HG03175 (cell line): Measurements from ENCODE around the gene ZFP30.
"Not testable (repeated sequence)": the region's sequence is repeated elsewhere in the genome, so short reads cannot be mapped to it uniquely, and the experiment has no call there.

Experiments
- ATAC-seq: cut with Tn5 transposase; IDR thresholded peaks from one replicate; pipeline ENCODE4 v1.9.1; 2021; ENCODE audit warnings: mild to moderate bottlenecking, moderate library complexity; ENCODE audit not compliant: unreplicated experiment

Gene ZFP30

GRCh38 chr19:37655301-37655688 is at the start of gene ZFP30:
ZFP30 (minus strand) TSS chr19:37655465; CDS start chr19:37647822, 7,643 bp downstream.
- ATAC-seq = peak; percentile 67

GRCh38 chr19:37699057-37699456 is 43.8 kb upstream of the ZFP30 start:
- ATAC-seq = no peak

- ATAC-seq = no peak
Observed at GRCh38 chr19:37698216-37698615, 43.0 kb upstream of the ZFP30 start.

- ATAC-seq = no peak
Observed at GRCh38 chr19:37695144-37695899, 40.1 kb upstream of the ZFP30 start.

GRCh38 chr19:37692956-37693620 is 37.8 kb upstream of the ZFP30 start:
- no peak for ATAC-seq

GRCh38 chr19:37691881-37692504 is 36.7 kb upstream of the ZFP30 start:
- no peak for ATAC-seq

- no peak for ATAC-seq
Observed at GRCh38 chr19:37683520-37683919, 28.3 kb upstream of the ZFP30 start.

- no peak for ATAC-seq
Observed at GRCh38 chr19:37669450-37669914, 14.2 kb upstream of the ZFP30 start.

GRCh38 chr19:37657157-37657556 is 1.9 kb upstream of the ZFP30 start:
- ATAC-seq = not testable (repeated sequence)

- ATAC-seq = peak; percentile 63
Observed at GRCh38 chr19:37655689-37656371, 565 bp upstream of the ZFP30 start.

- ATAC-seq = peak; percentile 44
Observed at GRCh38 chr19:37654629-37655300, 500 bp downstream of the ZFP30 start.

GRCh38 chr19:37654118-37654517 is 1.1 kb downstream of the ZFP30 start:
- no peak for ATAC-seq

GRCh38 chr19:37635076-37636056 is 19.9 kb downstream of the ZFP30 start:
- no peak for ATAC-seq

GRCh38 chr19:37594982-37595382 is 60.3 kb downstream of the ZFP30 start:
- peak; percentile 25 for ATAC-seq

GRCh38 chr19:37594304-37594981 is 60.8 kb downstream of the ZFP30 start, which contains the start of the genes ZNF540 and ZNF571:
ZNF540 (plus strand) TSS chr19:37594876; CDS start chr19:37598448, 3,572 bp downstream.
ZNF571 (minus strand) TSS chr19:37594792; CDS start chr19:37586676, 8,116 bp downstream.
- ATAC-seq = peak; percentile 98

GRCh38 chr19:37593996-37594303 is 61.3 kb downstream of the ZFP30 start:
- ATAC-seq = no peak

- no peak for ATAC-seq
Observed at GRCh38 chr19:37583340-37583739, 71.9 kb downstream of the ZFP30 start.

GRCh38 chr19:37572203-37572602 is 83.1 kb downstream of the ZFP30 start:
- ATAC-seq = no peak

GRCh38 chr19:37565370-37565669 is 89.9 kb downstream of the ZFP30 start:
- ATAC-seq = no peak
